Mucosa of stomach (tissue), 1 donor: ENCODE results near the gene CAMTA1.

Experiments
- H3K27me3 ChIP-seq: one replicate; pipeline ENCODE4 v1.7.0; 2013; ENCODE audit warnings: mild to moderate bottlenecking, low read length; ENCODE audit not compliant: control insufficient read depth, insufficient read depth
- H3K36me3 ChIP-seq: one replicate; pipeline ENCODE4 v1.7.0; 2013; ENCODE audit warnings: low read length; ENCODE audit not compliant: control insufficient read depth, insufficient read depth
- H3K4me1 ChIP-seq: one replicate; pipeline ENCODE4 v1.7.0; 2013; ENCODE audit warnings: mild to moderate bottlenecking, low read length; ENCODE audit not compliant: control insufficient read depth, insufficient read depth
- H3K4me3 ChIP-seq: one replicate; pipeline ENCODE4 v1.7.0; 2013; ENCODE audit warnings: low read length
- H3K9ac ChIP-seq: one replicate; pipeline ENCODE4 v1.7.0; 2013; ENCODE audit warnings: mild to moderate bottlenecking, low read length, moderate library complexity
- H3K9me3 ChIP-seq: one replicate; pipeline ENCODE4 v1.7.0; 2013; ENCODE audit warnings: mild to moderate bottlenecking, low read length, moderate library complexity; ENCODE audit not compliant: control insufficient read depth
- donor health status: Pancreatic carcinoma.

CAMTA1 gene

GRCh38 chr1:7236844-7237515 lies 451.7 kb downstream of the CAMTA1 start:
- Histone ChIP-seq H3K27me3 (no peaks in the 10 kb centered on the region), H3K36me3 (no peaks in the 10 kb centered on the region), H3K4me1 (peaks cover 25% of the 10 kb centered on the region), H3K4me3 (no peak overlapping the region), H3K9me3 (no peaks in the 10 kb centered on the region), H3K9ac (no peak overlapping the region)

GRCh38 chr1:7247158-7247557 lies 461.9 kb downstream of the CAMTA1 start:
- Histone ChIP-seq H3K4me3 (no peak overlapping the region), H3K4me1 (no peaks in the 10 kb centered on the region), H3K36me3 (no peaks in the 10 kb centered on the region)

GRCh38 chr1:7247791-7248548 lies 462.7 kb downstream of the CAMTA1 start:
- H3K4me1 ChIP-seq = no peaks in the 10 kb centered on the region
- H3K27me3 ChIP-seq = no peaks in the 10 kb centered on the region
- H3K36me3 ChIP-seq = no peaks in the 10 kb centered on the region
- no peak overlapping the region for H3K4me3 ChIP-seq
- H3K9me3 ChIP-seq = no peaks in the 10 kb centered on the region
- H3K9ac ChIP-seq = no peak overlapping the region

More at GRCh38 chr1:7247158-7247557, 461.9 kb downstream of the CAMTA1 start:
- Histone ChIP-seq H3K9me3 (no peaks in the 10 kb centered on the region), H3K27me3 (no peaks in the 10 kb centered on the region), H3K9ac (no peak overlapping the region)

- no peaks in the 10 kb centered on the region for H3K27me3 ChIP-seq
- no peaks in the 10 kb centered on the region for H3K9me3 ChIP-seq
- no peak overlapping the region for H3K9ac ChIP-seq
- H3K4me3 ChIP-seq = no peak overlapping the region
- no peaks in the 10 kb centered on the region for H3K4me1 ChIP-seq
- H3K36me3 ChIP-seq = no peaks in the 10 kb centered on the region
Measured at GRCh38 chr1:7248549-7249199, 463.4 kb downstream of the CAMTA1 start.

- no peaks in the 10 kb centered on the region for H3K27me3 ChIP-seq
- H3K9ac ChIP-seq = no peak overlapping the region
- H3K36me3 ChIP-seq = no peaks in the 10 kb centered on the region
- H3K9me3 ChIP-seq = no peaks in the 10 kb centered on the region
- no peaks in the 10 kb centered on the region for H3K4me1 ChIP-seq
- no peak overlapping the region for H3K4me3 ChIP-seq
Measured at GRCh38 chr1:7249516-7249915, 464.3 kb downstream of the CAMTA1 start.

- Histone ChIP-seq H3K36me3 (no peaks in the 10 kb centered on the region), H3K4me1 (no peaks in the 10 kb centered on the region), H3K9me3 (no peaks in the 10 kb centered on the region), H3K9ac (no peak overlapping the region), H3K4me3 (no peak overlapping the region), H3K27me3 (no peaks in the 10 kb centered on the region)
Measured at GRCh38 chr1:7250176-7250575, 464.9 kb downstream of the CAMTA1 start.

GRCh38 chr1:7250597-7251453 lies 465.6 kb downstream of the CAMTA1 start:
- Histone ChIP-seq H3K4me3 (no peak overlapping the region), H3K9ac (no peak overlapping the region), H3K36me3 (no peaks in the 10 kb centered on the region), H3K9me3 (no peaks in the 10 kb centered on the region), H3K4me1 (peaks cover 6% of the 10 kb centered on the region), H3K27me3 (no peaks in the 10 kb centered on the region)

GRCh38 chr1:7251454-7251800 lies 466.2 kb downstream of the CAMTA1 start:
- Histone ChIP-seq H3K9ac (no peak overlapping the region), H3K4me1 (peaks cover 7% of the 10 kb centered on the region), H3K27me3 (no peaks in the 10 kb centered on the region)

GRCh38 chr1:7252411-7253117 lies 467.3 kb downstream of the CAMTA1 start:
- Histone ChIP-seq H3K4me1 (peaks cover 7% of the 10 kb centered on the region), H3K9me3 (no peaks in the 10 kb centered on the region), H3K9ac (no peak overlapping the region), H3K27me3 (no peaks in the 10 kb centered on the region), H3K4me3 (no peak overlapping the region), H3K36me3 (no peaks in the 10 kb centered on the region)

More at GRCh38 chr1:7251454-7251800, 466.2 kb downstream of the CAMTA1 start:
- Histone ChIP-seq H3K4me3 (no peak overlapping the region), H3K36me3 (no peaks in the 10 kb centered on the region), H3K9me3 (no peaks in the 10 kb centered on the region)

- Histone ChIP-seq H3K9me3 (no peaks in the 10 kb centered on the region), H3K4me1 (peaks cover 7% of the 10 kb centered on the region), H3K4me3 (no peak overlapping the region), H3K27me3 (no peaks in the 10 kb centered on the region), H3K9ac (no peak overlapping the region), H3K36me3 (no peaks in the 10 kb centered on the region)
Measured at GRCh38 chr1:7253118-7253480, 467.8 kb downstream of the CAMTA1 start.

- Histone ChIP-seq H3K36me3 (no peaks in the 10 kb centered on the region), H3K4me1 (peaks cover 7% of the 10 kb centered on the region), H3K9me3 (no peaks in the 10 kb centered on the region), H3K9ac (no peak overlapping the region), H3K27me3 (no peaks in the 10 kb centered on the region), H3K4me3 (no peak overlapping the region)
Measured at GRCh38 chr1:7253988-7254587, 468.8 kb downstream of the CAMTA1 start.
